HUES6 (cell line): ENCODE measurements around the gene SGTA.

Experiments used
- H3K27ac ChIP-seq: 2 replicates; pipeline ENCODE4 v1.7.0; 2013; ENCODE audit warnings: low read depth, mild to moderate bottlenecking, low read length, inconsistent platforms
- H3K27me3 ChIP-seq: 2 replicates; pipeline ENCODE4 v1.6.1; 2013; ENCODE audit warnings: low read length; ENCODE audit not compliant: control insufficient read depth, insufficient read depth
- H3K36me3 ChIP-seq: 2 replicates; pipeline ENCODE4 v1.6.1; 2013; ENCODE audit warnings: low read length; ENCODE audit not compliant: control insufficient read depth, insufficient read depth
- H3K4me1 ChIP-seq: 2 replicates; pipeline ENCODE4 v1.6.1; 2013; ENCODE audit warnings: low read length; ENCODE audit not compliant: control insufficient read depth, insufficient read depth
- H3K4me3 ChIP-seq: 2 replicates; pipeline ENCODE4 v1.5.1; 2013; ENCODE audit warnings: low read depth, low read length
- H3K9ac ChIP-seq: one replicate; pipeline ENCODE4 v1.6.1; 2013; ENCODE audit warnings: mild to moderate bottlenecking, low read length
- H3K9me3 ChIP-seq: 2 replicates; pipeline ENCODE4 v1.6.1; 2013; ENCODE audit warnings: low read depth, low read length; ENCODE audit not compliant: control insufficient read depth, insufficient read depth

The SGTA gene

GRCh38 chr19:2711875-2712205 is 71.2 kb downstream of the SGTA start:
- no peak overlapping the region for H3K9ac ChIP-seq
- H3K4me3 ChIP-seq: no peak overlapping the region
- H3K4me1 ChIP-seq: no peaks in the 10 kb centered on the region
- no peak overlapping the region for H3K27ac ChIP-seq
- peaks cover 13% of the 10 kb centered on the region for H3K9me3 ChIP-seq
- no peaks in the 10 kb centered on the region; the same call in 1 of the 2 replicates for H3K27me3 ChIP-seq
- no peaks in the 10 kb centered on the region for H3K36me3 ChIP-seq

DNA sequence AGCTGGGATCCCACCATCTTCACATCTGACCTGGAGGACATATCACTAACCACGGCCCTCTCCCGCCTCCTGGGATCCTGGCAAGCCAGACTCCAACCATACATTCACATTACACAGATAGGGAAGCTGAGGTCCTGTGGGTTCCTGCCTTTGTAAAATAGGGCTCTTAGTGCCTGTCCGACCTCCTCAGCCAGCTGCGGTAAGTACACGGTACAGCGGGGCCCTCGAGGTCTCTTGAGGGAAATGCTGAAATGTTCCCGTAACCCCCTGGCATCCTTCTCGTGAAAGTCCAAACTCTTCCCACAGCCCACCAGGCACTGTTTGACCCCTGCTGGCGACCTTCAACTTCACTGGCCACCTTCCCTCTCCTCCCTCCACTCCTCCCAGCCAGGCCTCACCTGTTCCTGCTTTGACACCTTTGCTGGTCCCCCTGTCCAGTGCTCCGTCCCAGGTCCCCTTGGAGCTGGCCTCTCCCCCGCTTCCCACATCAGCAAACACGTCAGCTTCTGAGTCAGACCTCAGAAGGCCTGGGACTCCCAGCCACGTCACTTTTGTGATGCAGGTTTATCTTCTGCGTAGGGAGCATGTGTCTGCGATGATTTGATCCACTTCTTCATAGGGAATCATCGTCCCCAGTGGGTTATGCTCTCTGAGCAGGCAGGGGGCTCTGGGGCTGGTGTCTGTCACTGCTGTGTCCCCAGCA is 71.8 kb downstream of the SGTA start:
- Histone ChIP-seq H3K27ac (no peak overlapping the region), H3K4me1 (no peaks in the 10 kb centered on the region), H3K9ac (no peak overlapping the region), H3K27me3 (no peaks in the 10 kb centered on the region; the same call in 1 of the 2 replicates), H3K36me3 (no peaks in the 10 kb centered on the region), H3K9me3 (peaks cover 13% of the 10 kb centered on the region), H3K4me3 (no peak overlapping the region)

- no peaks in the 10 kb centered on the region for H3K36me3 ChIP-seq
- H3K4me3 ChIP-seq: no peak overlapping the region
- no peak overlapping the region for H3K27ac ChIP-seq
- H3K9ac ChIP-seq: no peak overlapping the region
- peaks cover 5% of the 10 kb centered on the region; the same call in 1 of the 2 replicates for H3K4me1 ChIP-seq
- H3K27me3 ChIP-seq: peaks cover 9% of the 10 kb centered on the region
- H3K9me3 ChIP-seq: no peaks in the 10 kb centered on the region
Observed at GRCh38 chr19:2706251-2706650, 76.8 kb downstream of the SGTA start.
